Immature natural killer cell (primary cell): Measurements from ENCODE around the gene GINM1. TPM values are rescaled to one million over a fixed set of nuclear protein-coding genes. Genes with fewer than 3 reads are reported as not detected.

ENCODE experiments used
- DNase-seq, 3 donors: peaks; one replicate each; pipeline ENCODE4 v3.0.0; 2022; ENCODE audit warnings: mixed read lengths in 1 of 3
- H3K27ac Mint-ChIP-seq, 6 donors: one replicate each; pipeline ENCODE4 v1.8.0; 2020; ENCODE audit warnings: mixed read lengths in 6 of 6, mild to moderate bottlenecking in 5 of 6, inconsistent platforms in 4 of 6, moderate library complexity in 3 of 6
- H3K27me3 Mint-ChIP-seq, 3 donors: one replicate each; pipeline ENCODE4 v1.8.0; 2020 to 2021; ENCODE audit warnings: low read depth in 3 of 3, mild to moderate bottlenecking in 3 of 3, mixed read lengths in 3 of 3, moderate library complexity in 3 of 3, inconsistent platforms in 1 of 3
- H3K36me3 Mint-ChIP-seq, 3 donors: one replicate each; pipeline ENCODE4 v1.8.0; 2020; ENCODE audit warnings: mixed read lengths in 3 of 3, inconsistent platforms in 2 of 3, mild to moderate bottlenecking in 2 of 3
- H3K4me1 Mint-ChIP-seq, 2 donors: one replicate each; pipeline ENCODE4 v1.8.0; 2020; ENCODE audit warnings: inconsistent platforms in 2 of 2, mild to moderate bottlenecking in 2 of 2, mixed read lengths in 2 of 2, moderate library complexity in 1 of 2
- H3K4me3 Mint-ChIP-seq, 5 donors: one replicate each; pipeline ENCODE4 v1.8.0; 2020; ENCODE audit warnings: mild to moderate bottlenecking in 5 of 5, mixed read lengths in 5 of 5, inconsistent platforms in 3 of 5, moderate library complexity in 3 of 5
- H3K9me3 Mint-ChIP-seq, 6 donors: one replicate each; pipeline ENCODE4 v1.8.0; 2020; ENCODE audit warnings: mild to moderate bottlenecking in 6 of 6, mixed read lengths in 6 of 6, inconsistent platforms in 4 of 6, moderate library complexity in 3 of 6
- polyA plus RNA-seq, 3 donors: library from polyadenylated mRNA; unstranded; fragments of 300-500 nt; fragmentation: Illumina TruSeq; gene quantifications; one replicate each; pipeline ENCODE4 v1.2.3, GENCODE V29; 2021

The GINM1 gene
- polyA plus RNA-seq, 3 donors from 2014 or later = 22.5 to 26.4 (median 25.5) TPM

- peaks cover 16 to 37% (median 22%) of the 10 kb centered on the region in 3 donors for H3K36me3 Mint-ChIP-seq
- peaks cover 0 to 3% (median 0%) of the 10 kb centered on the region in 3 donors for H3K27me3 Mint-ChIP-seq
- H3K4me3 Mint-ChIP-seq = no peak overlapping the region
- peak overlapping the region in 3 of 6 donors; percentile 46 to 61 (median 47) for H3K27ac Mint-ChIP-seq
- H3K9me3 Mint-ChIP-seq = no peaks in the 10 kb centered on the region
- H3K4me1 Mint-ChIP-seq = peaks cover 1 to 4% of the 10 kb centered on the region in 2 donors
- DNase-seq = no peak
Observed at GRCh38 chr6:149627672-149628071, 61.5 kb downstream of the GINM1 start.

GRCh38 chr6:149628875-149629510, 62.8 kb downstream of the GINM1 start:
- H3K36me3 Mint-ChIP-seq = peaks cover 12 to 32% (median 14%) of the 10 kb centered on the region in 3 donors
- H3K27me3 Mint-ChIP-seq = peaks cover 0 to 3% (median 0%) of the 10 kb centered on the region in 3 donors
- peaks cover 1 to 4% of the 10 kb centered on the region in 2 donors for H3K4me1 Mint-ChIP-seq

GRCh38 chr6:149634315-149634714, 68.1 kb downstream of the GINM1 start:
- peaks cover 5 to 24% (median 12%) of the 10 kb centered on the region in 3 donors for H3K36me3 Mint-ChIP-seq

More at GRCh38 chr6:149628875-149629510, 62.8 kb downstream of the GINM1 start:
- Mint-ChIP-seq H3K4me3 (no peak overlapping the region), H3K9me3 (no peaks in the 10 kb centered on the region), H3K27ac (no peak overlapping the region)
- DNase-seq = no peak

GRCh38 chr6:149636124-149636523, 69.9 kb downstream of the GINM1 start:
- Mint-ChIP-seq H3K27me3 (peaks cover 0 to 1% (median 0%) of the 10 kb centered on the region in 3 donors), H3K9me3 (no peaks in the 10 kb centered on the region), H3K4me1 (peaks cover 3 to 7% of the 10 kb centered on the region in 2 donors), H3K36me3 (peaks cover 0 to 17% (median 7%) of the 10 kb centered on the region in 3 donors), H3K27ac (no peak overlapping the region), H3K4me3 (no peak overlapping the region)
- DNase-seq = no peak

More at GRCh38 chr6:149634315-149634714, 68.1 kb downstream of the GINM1 start:
- Mint-ChIP-seq H3K9me3 (no peaks in the 10 kb centered on the region), H3K27me3 (peaks cover 0 to 1% (median 0%) of the 10 kb centered on the region in 3 donors), H3K4me3 (no peak overlapping the region), H3K4me1 (peaks cover 0 to under 1% of the 10 kb centered on the region in 2 donors), H3K27ac (no peak overlapping the region)
- DNase-seq = no peak

Other genes starting within 250 kb of the GINM1 start
- 1 to 10 TPM; 1.1 to 8.5 (median 3.8) TPM for gene TAB2, start 248.7 kb upstream of the GINM1 start, polyA plus RNA-seq
- gene SUMO4, start 166.1 kb upstream of the GINM1 start, polyA plus RNA-seq = under 1 TPM in 1 of 3 donors, not detected in 2; 0.94 TPM
- gene ZC3H12D, start 81.4 kb upstream of the GINM1 start, polyA plus RNA-seq = not detected
- gene PPIL4, start 20.3 kb upstream of the GINM1 start, polyA plus RNA-seq = 10 to 100 TPM in 1 of 3 donors, 1 to 10 TPM in 2; 5.2 to 13.1 (median 9.4) TPM
- gene KATNA1, start 82.3 kb downstream of the GINM1 start, polyA plus RNA-seq = 10 to 100 TPM; 21.4 to 30.7 (median 21.5) TPM
- gene LATS1, start 151.7 kb downstream of the GINM1 start, polyA plus RNA-seq = 10 to 100 TPM in 1 of 3 donors, 1 to 10 TPM in 2; 3.8 to 13.5 (median 6.3) TPM
- 1 to 10 TPM; 1.5 to 6.8 (median 2.9) TPM for gene NUP43, start 180.2 kb downstream of the GINM1 start, polyA plus RNA-seq
- 100 to 1,000 TPM; 160 to 283 (median 172) TPM for gene PCMT1, start 183.4 kb downstream of the GINM1 start, polyA plus RNA-seq